Measurements from ENCODE around the gene ACRV1. TPM values are rescaled to one million over a fixed set of nuclear protein-coding genes. Genes with fewer than 3 reads are reported as not detected.

Gene ACRV1
- total RNA-seq, 2 donors from 2014 or later = not detected

DNA sequence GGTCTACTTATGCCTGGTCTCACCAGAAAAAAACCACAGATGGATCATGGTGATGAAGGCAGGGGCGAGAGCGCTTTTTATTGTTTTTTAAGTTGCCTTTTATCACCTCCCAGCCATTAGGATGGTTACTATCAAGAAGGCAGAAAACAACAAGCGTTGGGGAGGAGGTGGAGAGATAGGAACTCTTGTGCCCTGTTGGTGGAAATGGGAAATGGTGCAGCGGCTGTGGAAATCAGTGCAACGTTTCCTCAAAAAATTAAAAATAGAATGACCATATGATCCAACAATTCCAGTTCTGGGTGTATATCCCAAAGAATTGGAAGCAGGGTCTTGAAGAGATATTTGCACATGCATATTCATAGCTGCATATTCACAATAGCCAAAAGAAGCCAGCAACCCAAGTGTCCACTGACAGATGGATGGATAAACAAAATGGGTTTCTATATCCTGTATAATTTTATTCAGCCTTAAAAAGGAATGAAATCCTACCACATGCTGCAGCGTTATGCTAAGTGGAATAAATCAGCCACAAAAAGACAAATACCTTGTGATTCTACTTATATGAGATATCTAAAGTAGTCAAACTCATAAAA is 20.5 kb upstream of the ACRV1 start:
- Histone ChIP-seq H3K9me3 (no peaks in the 10 kb centered on the region), H3K4me1 (no peaks in the 10 kb centered on the region), H3K4me3 (no peak overlapping the region), H3K36me3 (no peaks in the 10 kb centered on the region), H3K27me3 (no peaks in the 10 kb centered on the region), H3K27ac (no peak overlapping the region)
- DNase-seq (ENCODE audit: low spot score) = no peak
- TF ChIP-seq, protein P1, sequence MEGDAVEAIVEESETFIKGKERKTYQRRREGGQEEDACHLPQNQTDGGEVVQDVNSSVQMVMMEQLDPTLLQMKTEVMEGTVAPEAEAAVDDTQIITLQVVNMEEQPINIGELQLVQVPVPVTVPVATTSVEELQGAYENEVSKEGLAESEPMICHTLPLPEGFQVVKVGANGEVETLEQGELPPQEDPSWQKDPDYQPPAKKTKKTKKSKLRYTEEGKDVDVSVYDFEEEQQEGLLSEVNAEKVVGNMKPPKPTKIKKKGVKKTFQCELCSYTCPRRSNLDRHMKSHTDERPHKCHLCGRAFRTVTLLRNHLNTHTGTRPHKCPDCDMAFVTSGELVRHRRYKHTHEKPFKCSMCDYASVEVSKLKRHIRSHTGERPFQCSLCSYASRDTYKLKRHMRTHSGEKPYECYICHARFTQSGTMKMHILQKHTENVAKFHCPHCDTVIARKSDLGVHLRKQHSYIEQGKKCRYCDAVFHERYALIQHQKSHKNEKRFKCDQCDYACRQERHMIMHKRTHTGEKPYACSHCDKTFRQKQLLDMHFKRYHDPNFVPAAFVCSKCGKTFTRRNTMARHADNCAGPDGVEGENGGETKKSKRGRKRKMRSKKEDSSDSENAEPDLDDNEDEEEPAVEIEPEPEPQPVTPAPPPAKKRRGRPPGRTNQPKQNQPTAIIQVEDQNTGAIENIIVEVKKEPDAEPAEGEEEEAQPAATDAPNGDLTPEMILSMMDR (IDR thresholded peaks at IDR 0.05) = no peak

- Histone ChIP-seq H3K9me3 (peaks cover 0 to 4% of the 10 kb centered on the region in 2 donors), H3K36me3 (no peaks in the 10 kb centered on the region), H3K4me1 (no peaks in the 10 kb centered on the region), H3K4me3 (no peak overlapping the region), H3K27me3 (no peaks in the 10 kb centered on the region), H3K27ac (no peak overlapping the region)
- no peak for DNase-seq (ENCODE audit: low spot score)
- TF ChIP-seq, protein P1 (IDR thresholded peaks at IDR 0.05) = no peak
These were observed 14.3 kb upstream of the ACRV1 start for GRCh38 chr11:125694951-125695350.

- H3K9me3 ChIP-seq = peaks cover 0 to 4% of the 10 kb centered on the region in 2 donors
- H3K27ac ChIP-seq = no peak overlapping the region
- DNase-seq (ENCODE audit: low spot score) = no peak
- H3K36me3 ChIP-seq = no peaks in the 10 kb centered on the region
- H3K27me3 ChIP-seq = no peaks in the 10 kb centered on the region
- no peak overlapping the region for H3K4me3 ChIP-seq
- TF ChIP-seq, protein P1 (IDR thresholded peaks at IDR 0.05) = no peak
- H3K4me1 ChIP-seq = no peaks in the 10 kb centered on the region
These were observed 12.2 kb upstream of the ACRV1 start for GRCh38 chr11:125692887-125693286.

GRCh38 chr11:125690006-125690405 is 9.4 kb upstream of the ACRV1 start:
- no peak for DNase-seq (ENCODE audit: low spot score)
- no peak overlapping the region for H3K27ac ChIP-seq
- H3K36me3 ChIP-seq = no peaks in the 10 kb centered on the region
- no peak overlapping the region for H3K4me3 ChIP-seq
- H3K27me3 ChIP-seq = no peaks in the 10 kb centered on the region
- TF ChIP-seq, protein P1 (IDR thresholded peaks at IDR 0.05) = no peak
- no peaks in the 10 kb centered on the region for H3K9me3 ChIP-seq
- no peaks in the 10 kb centered on the region for H3K4me1 ChIP-seq

DNA sequence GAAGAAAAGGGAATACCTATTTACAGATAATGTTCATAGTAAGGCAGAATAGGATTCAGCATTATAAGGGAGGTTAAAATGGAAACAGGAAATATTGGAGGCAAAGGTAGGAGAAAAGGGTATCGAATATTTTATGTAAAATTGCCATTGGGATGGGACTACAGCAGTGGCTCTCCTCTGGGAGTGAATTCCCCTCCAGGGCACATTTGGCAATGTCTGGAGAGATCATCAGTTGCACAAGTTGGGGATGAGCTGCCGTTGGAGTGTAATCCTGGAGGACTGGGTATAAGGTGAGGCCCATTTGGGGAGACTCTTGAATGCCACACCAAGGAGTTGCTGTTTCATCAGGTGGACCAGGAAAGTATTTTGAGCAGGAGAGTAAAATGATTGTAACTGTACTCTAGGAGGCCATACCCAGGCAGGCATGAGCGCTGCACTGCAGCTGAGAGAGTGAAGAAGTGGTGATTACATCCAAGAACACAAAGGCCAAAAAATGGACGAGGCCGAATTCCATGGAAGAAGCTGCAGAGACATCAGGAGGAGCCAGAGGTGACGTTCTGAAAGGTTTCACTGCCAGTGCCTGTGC is 8.7 kb upstream of the ACRV1 start:
- no peak overlapping the region for H3K4me3 ChIP-seq
- no peak for DNase-seq (ENCODE audit: low spot score)
- H3K27me3 ChIP-seq = no peaks in the 10 kb centered on the region
- H3K27ac ChIP-seq = no peak overlapping the region
- TF ChIP-seq, protein P1 (IDR thresholded peaks at IDR 0.05) = no peak
- H3K9me3 ChIP-seq = no peaks in the 10 kb centered on the region
- H3K36me3 ChIP-seq = no peaks in the 10 kb centered on the region
- H3K4me1 ChIP-seq = no peaks in the 10 kb centered on the region

DNA sequence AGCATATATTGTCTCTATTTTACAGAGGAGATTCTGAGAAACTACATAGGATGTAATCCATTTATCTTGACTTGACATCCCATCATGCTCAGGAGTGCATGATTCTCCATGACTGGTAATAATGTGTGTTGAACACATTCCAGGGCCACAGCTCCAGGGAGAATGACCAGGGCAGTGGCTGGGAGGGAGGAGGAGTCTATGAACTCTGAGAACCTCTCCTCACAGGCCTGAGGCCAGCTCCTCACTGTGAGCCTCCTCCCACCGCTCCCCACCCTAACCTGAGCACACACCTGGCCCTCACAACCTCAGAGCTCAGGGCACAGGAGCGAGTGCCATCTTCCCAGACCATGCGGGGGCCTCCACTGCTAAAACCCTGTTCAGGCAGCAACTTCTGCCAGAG is 8.0 kb upstream of the ACRV1 start:
- TF ChIP-seq, protein P1 (IDR thresholded peaks at IDR 0.05) = no peak
- H3K27ac ChIP-seq = no peak overlapping the region
- H3K4me1 ChIP-seq = no peaks in the 10 kb centered on the region
- no peaks in the 10 kb centered on the region for H3K9me3 ChIP-seq
- H3K27me3 ChIP-seq = no peaks in the 10 kb centered on the region
- no peaks in the 10 kb centered on the region for H3K36me3 ChIP-seq
- H3K4me3 ChIP-seq = no peak overlapping the region
- DNase-seq (ENCODE audit: low spot score) = no peak

Measured in right atrium auricular region (tissue), 2 donors.